Measurements from ENCODE around the gene FAM131A. TPM values are rescaled to one million over a fixed set of nuclear protein-coding genes. Genes with fewer than 3 reads are reported as not detected.
A peak's percentile ranks its signal among the peaks of the same experiment; 100 is the strongest.

Gene FAM131A
- total and polyA plus RNA-seq, 9 of the 15 experiments (the other 6 are each of a cell fraction or from before 2014, with no cell fraction given) = 0.48 to 11.1 (median 4.3) TPM

GRCh38 chr3:184289426-184289938 is 47.9 kb upstream of the FAM131A start (continued):
- peak; percentile 65; the same call in 1 of the 2 replicates for TF ChIP-seq CTBP1 (IDR thresholded peaks at IDR 0.05; ENCODE audit: borderline replicate concordance)
- no peak for TF ChIP-seq SPI1 (IDR thresholded peaks at IDR 0.05; ENCODE audit: borderline replicate concordance, low read depth, low read length)
- no peak for TF ChIP-seq SMAD3 (CRISPR knock-in tag; conservative IDR thresholded peaks at IDR 0.05)
- no peak for TF ChIP-seq ZNF707 (CRISPR knock-in tag; conservative IDR thresholded peaks at IDR 0.05)
- TF ChIP-seq ZFP30 (CRISPR knock-in tag; IDR thresholded peaks at IDR 0.05; ENCODE audit: borderline replicate concordance) = no peak
- TF ChIP-seq ZNF146 (CRISPR knock-in tag; IDR thresholded peaks at IDR 0.05; ENCODE audit: unreplicated experiment) = no peak
- TF ChIP-seq ZBTB12 (CRISPR knock-in tag; IDR thresholded peaks at IDR 0.05) = no peak
- TF ChIP-seq ZZZ3 (IDR thresholded peaks at IDR 0.05) = no peak
- no peak for TF ChIP-seq ZNF143 (CRISPR knock-in tag; IDR thresholded peaks at IDR 0.05)
- TF ChIP-seq GTF2B (IDR thresholded peaks at IDR 0.05; ENCODE audit: extremely low read depth, insufficient read length) = no peak
- TF ChIP-seq MAZ (CRISPR knock-in tag; conservative IDR thresholded peaks at IDR 0.05 in 1 of 2, IDR thresholded peaks at IDR 0.05 in 1 of 2) = peak in 1 of 2 experiments; percentile 52; a peak in 2 of 4 replicates
- TF ChIP-seq ZNF280A (IDR thresholded peaks at IDR 0.05; ENCODE audit: low read depth, partially characterized antibody) = no peak
- no peak for TF ChIP-seq ZKSCAN8 (CRISPR knock-in tag; IDR thresholded peaks at IDR 0.05)
- TF ChIP-seq ELF4 (CRISPR knock-in tag; IDR thresholded peaks at IDR 0.05) = no peak
- no peak for TF ChIP-seq ZNF699 (CRISPR knock-in tag; IDR thresholded peaks at IDR 0.05; ENCODE audit: insufficient replicate concordance)
- 0 out of 6 replicates have a peak, but pooled peaks of 1 of the 3 experiments have one; percentile 35 for TF ChIP-seq ZBTB11 (CRISPR knock-in tag; IDR thresholded peaks at IDR 0.05)
- TF ChIP-seq HNRNPH1 (optimal IDR thresholded peaks at IDR 0.05; ENCODE audit: low read depth, low read length) = no peak
- no peak for TF ChIP-seq FOXK2 (conservative IDR thresholded peaks at IDR 0.05 in 1 of 2, IDR thresholded peaks at IDR 0.05 in 1 of 2; ENCODE audit: low read depth in 2 of 2)
- TF ChIP-seq ATF1 (CRISPR knock-in tag; IDR thresholded peaks at IDR 0.05) = no peak
- no peak for TF ChIP-seq ATF1 (tag; IDR thresholded peaks at IDR 0.05)
- no peak for TF ChIP-seq ZNF324 (CRISPR knock-in tag; IDR thresholded peaks at IDR 0.05)
- no peak for TF ChIP-seq XRCC3 (IDR thresholded peaks at IDR 0.05)
- TF ChIP-seq ZNF780A (CRISPR knock-in tag; IDR thresholded peaks at IDR 0.05) = no peak
